GM21529 (cell line): Measurements from ENCODE around the gene EPS15.
"Not testable (repeated sequence)": the region's sequence is repeated elsewhere in the genome, so short reads cannot be mapped to it uniquely, and the experiment has no call there.

Experiments used
- ATAC-seq: cut with Tn5 transposase; IDR thresholded peaks from one replicate; pipeline ENCODE4 v1.9.1; 2021; ENCODE audit not compliant: unreplicated experiment

EPS15 gene

GRCh38 chr1:51390641-51391040 lies 128.4 kb downstream of the EPS15 start:
- ATAC-seq = not testable (repeated sequence)

- not testable (repeated sequence) for ATAC-seq
Observed at GRCh38 chr1:51387288-51387687, 131.8 kb downstream of the EPS15 start.

- ATAC-seq = not testable (repeated sequence)
Observed at GRCh38 chr1:51386259-51386658, 132.8 kb downstream of the EPS15 start.

- ATAC-seq = no peak
Observed at GRCh38 chr1:51385776-51386175, 133.3 kb downstream of the EPS15 start.

GRCh38 chr1:51381964-51382363 lies 137.1 kb downstream of the EPS15 start:
- no peak for ATAC-seq

- no peak for ATAC-seq
Observed at GRCh38 chr1:51380936-51381335, 138.1 kb downstream of the EPS15 start.

- no peak for ATAC-seq
Observed at GRCh38 chr1:51378871-51379270, 140.2 kb downstream of the EPS15 start.

GRCh38 chr1:51373898-51374297 lies 145.2 kb downstream of the EPS15 start:
- no peak for ATAC-seq

GRCh38 chr1:51372561-51372960 lies 146.5 kb downstream of the EPS15 start:
- no peak for ATAC-seq

GRCh38 chr1:51369171-51369570 lies 149.9 kb downstream of the EPS15 start:
- ATAC-seq = no peak

GRCh38 chr1:51365774-51366173 lies 153.3 kb downstream of the EPS15 start:
- no peak for ATAC-seq

- ATAC-seq = no peak
Observed at GRCh38 chr1:51359879-51360278, 159.2 kb downstream of the EPS15 start.

- ATAC-seq = no peak
Observed at GRCh38 chr1:51355382-51355781, 163.7 kb downstream of the EPS15 start.

- ATAC-seq = no peak
Observed at GRCh38 chr1:51354416-51354815, 164.7 kb downstream of the EPS15 start.

GRCh38 chr1:51351907-51352306 lies 167.2 kb downstream of the EPS15 start:
- ATAC-seq = no peak

- no peak for ATAC-seq
Observed at GRCh38 chr1:51349862-51350261, 169.2 kb downstream of the EPS15 start.

GRCh38 chr1:51348147-51348527 lies 170.9 kb downstream of the EPS15 start:
- ATAC-seq = no peak

- no peak for ATAC-seq
Observed at GRCh38 chr1:51347398-51348146, 171.5 kb downstream of the EPS15 start.

- no peak for ATAC-seq
Observed at GRCh38 chr1:51346086-51346942, 172.8 kb downstream of the EPS15 start.

- ATAC-seq = no peak
Observed at GRCh38 chr1:51345300-51345687, 173.8 kb downstream of the EPS15 start.

- no peak for ATAC-seq
Observed at GRCh38 chr1:51344602-51345299, 174.3 kb downstream of the EPS15 start.

- ATAC-seq = no peak
Observed at GRCh38 chr1:51344276-51344601, 174.8 kb downstream of the EPS15 start.
